HEK293T (cell line): Measurements from ENCODE around the gene MAPK8IP3.

Source experiments
- CTCF ChIA-PET: fragments of 350-600 bp; formaldehyde crosslinking; extraction: SDS; loops from one replicate; lab custom pipeline; 2021; ENCODE audit warnings: antibody characterized with exemption, inconsistent platforms; lab: Yijun Ruan, JAX
- POLR2A ChIA-PET: fragments of 350-600 bp; formaldehyde crosslinking; extraction: SDS; loops from one replicate; lab custom pipeline; 2020; ENCODE audit warnings: antibody characterized with exemption, inconsistent platforms; lab: Yijun Ruan, JAX
- DNase-seq: peaks from one replicate; pipeline ENCODE4 v3.0.0; 2012; ENCODE audit warnings: mixed read lengths; ENCODE audit errors: extremely low spot score
- ARNT ChIP-seq: fragments of 450-650 bp; IDR thresholded peaks from 2 replicates; pipeline ENCODE4 v1.6.1; 2017; ENCODE audit warnings: mild to moderate bottlenecking
- BHLHE40 ChIP-seq: fragments of 450-650 bp; IDR thresholded peaks from 2 replicates; pipeline ENCODE4 v1.6.1; 2016; ENCODE audit warnings: mild to moderate bottlenecking, moderate library complexity, borderline replicate concordance
- CTBP1 ChIP-seq: fragments of 450-650 bp; IDR thresholded peaks from 2 replicates; pipeline ENCODE4 v1.6.1; 2016; ENCODE audit warnings: borderline replicate concordance
- ELF4 ChIP-seq: fragments of 450-650 bp; IDR thresholded peaks from 2 replicates; pipeline ENCODE4 v1.6.1; 2017; ENCODE audit warnings: antibody characterized with exemption
- FOXA1 ChIP-seq: fragments of 450-650 bp; IDR thresholded peaks from 2 replicates; pipeline ENCODE4 v1.6.1; 2016; ENCODE audit warnings: mild to moderate bottlenecking
- FOXK2 ChIP-seq: fragments of 450-650 bp; IDR thresholded peaks from 2 replicates; pipeline ENCODE4 v1.6.1; 2016; ENCODE audit warnings: mild to moderate bottlenecking
- FOXM1 ChIP-seq: fragments of 450-650 bp; IDR thresholded peaks from 2 replicates; pipeline ENCODE4 v1.6.1; 2017; ENCODE audit warnings: mild to moderate bottlenecking, borderline replicate concordance
- HDGF ChIP-seq: fragments of 450-650 bp; IDR thresholded peaks from 2 replicates; pipeline ENCODE4 v1.6.1; 2017; ENCODE audit warnings: antibody characterized with exemption, borderline replicate concordance
- L3MBTL2 ChIP-seq: fragments of 450-650 bp; conservative IDR thresholded peaks from 2 replicates; pipeline ENCODE4 v1.6.1; 2016; ENCODE audit warnings: mild to moderate bottlenecking
- LEF1 ChIP-seq: fragments of 450-650 bp; IDR thresholded peaks from 2 replicates; pipeline ENCODE4 v1.6.1; 2017; ENCODE audit warnings: mild to moderate bottlenecking, borderline replicate concordance
- NFRKB ChIP-seq: fragments of 450-650 bp; IDR thresholded peaks from 2 replicates; pipeline ENCODE4 v1.6.1; 2016; ENCODE audit warnings: mild to moderate bottlenecking, moderate library complexity
- SP1 ChIP-seq: fragments of 450-650 bp; IDR thresholded peaks from 2 replicates; pipeline ENCODE4 v1.6.1; 2017
- SUZ12 ChIP-seq: fragments of 450-650 bp; IDR thresholded peaks from 2 replicates; pipeline ENCODE4 v1.6.1; 2016; ENCODE audit warnings: mild to moderate bottlenecking
- TARDBP ChIP-seq: fragments of 450-650 bp; IDR thresholded peaks from 2 replicates; pipeline ENCODE4 v1.6.1; 2016
- ZNF384 ChIP-seq: fragments of 450-650 bp; IDR thresholded peaks from 2 replicates; pipeline ENCODE4 v1.6.1; 2016
- TF ChIP-seq, protein P1 (sequence below): fragments of 450-650 bp; IDR thresholded peaks from 2 replicates; pipeline ENCODE4 v1.6.1; 2016

MAPK8IP3 gene

DNA sequence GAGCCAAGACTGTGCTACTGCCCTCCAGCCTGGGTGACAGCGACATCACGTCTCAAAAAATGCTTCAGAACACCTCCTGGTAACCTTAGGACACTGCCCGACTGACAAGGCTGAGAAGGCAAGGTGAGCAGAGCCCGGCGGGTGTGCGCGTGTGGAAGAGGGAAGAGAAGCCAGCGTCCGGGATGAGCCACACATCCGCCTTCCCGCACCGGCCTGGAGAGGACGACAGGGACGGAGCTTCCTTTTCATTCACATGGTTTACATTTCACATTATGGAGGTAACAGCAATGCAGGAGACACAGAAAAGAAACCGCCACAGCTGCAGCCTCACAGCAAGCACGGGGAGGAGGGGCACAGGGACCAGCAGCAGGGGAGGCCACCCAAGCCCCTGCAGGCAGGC is 104.1 kb downstream of the MAPK8IP3 start:
- no peak for DNase-seq
- ChIA-PET POLR2A (interaction anchor here (0.9 to 1.4 kb wide), 2 partner anchors 17 to 27 kb away, joined by 3 read pairs; partner anchors contain the start of genes FAHD1, NUBP2 and SPSB3), CTCF (no interaction called here)
- TF ChIP-seq NFRKB: no peak
- no peak for TF ChIP-seq LEF1
- TF ChIP-seq, protein P1, sequence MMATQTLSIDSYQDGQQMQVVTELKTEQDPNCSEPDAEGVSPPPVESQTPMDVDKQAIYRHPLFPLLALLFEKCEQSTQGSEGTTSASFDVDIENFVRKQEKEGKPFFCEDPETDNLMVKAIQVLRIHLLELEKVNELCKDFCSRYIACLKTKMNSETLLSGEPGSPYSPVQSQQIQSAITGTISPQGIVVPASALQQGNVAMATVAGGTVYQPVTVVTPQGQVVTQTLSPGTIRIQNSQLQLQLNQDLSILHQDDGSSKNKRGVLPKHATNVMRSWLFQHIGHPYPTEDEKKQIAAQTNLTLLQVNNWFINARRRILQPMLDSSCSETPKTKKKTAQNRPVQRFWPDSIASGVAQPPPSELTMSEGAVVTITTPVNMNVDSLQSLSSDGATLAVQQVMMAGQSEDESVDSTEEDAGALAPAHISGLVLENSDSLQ: no peak
- no peak for TF ChIP-seq BHLHE40
- no peak for TF ChIP-seq FOXM1
- TF ChIP-seq FOXK2: no peak
- TF ChIP-seq HDGF: no peak
- no peak for TF ChIP-seq CTBP1
- no peak for TF ChIP-seq SUZ12
- no peak for TF ChIP-seq TARDBP
- TF ChIP-seq ARNT: no peak
- TF ChIP-seq FOXA1: no peak
- TF ChIP-seq SP1: no peak
- no peak for TF ChIP-seq ZNF384
- no peak for TF ChIP-seq ELF4
- no peak for TF ChIP-seq L3MBTL2

- TF ChIP-seq CTBP1 (no peak), SUZ12 (no peak), ELF4 (no peak), HDGF (no peak), ARNT (no peak), FOXM1 (no peak), FOXA1 (no peak), FOXK2 (no peak), BHLHE40 (no peak), ZNF384 (no peak), SP1 (no peak), TARDBP (no peak)
- ChIA-PET POLR2A (interaction anchor here (0.9 to 1.4 kb wide), 2 partner anchors 17 to 28 kb away, joined by 3 read pairs; partner anchors contain the start of genes FAHD1, NUBP2 and SPSB3), CTCF (no interaction called here)
These were observed 104.5 kb downstream of the MAPK8IP3 start for GRCh38 chr16:1810536-1810935.

GRCh38 chr16:1812732-1813163 is 106.8 kb downstream of the MAPK8IP3 start:
- peak; percentile 68 for DNase-seq
- no peak for TF ChIP-seq FOXM1
- TF ChIP-seq L3MBTL2: peak; percentile 37
- no peak for TF ChIP-seq SP1
- TF ChIP-seq ARNT: no peak
- TF ChIP-seq, protein P1: no peak
- no peak for TF ChIP-seq FOXK2
- TF ChIP-seq TARDBP: 0 out of 2 replicates have a peak, but pooled peaks have one; percentile 40
- no peak for TF ChIP-seq HDGF

More at GRCh38 chr16:1810536-1810935, 104.5 kb downstream of the MAPK8IP3 start:
- DNase-seq: no peak

GRCh38 chr16:1815461-1815860 is 109.5 kb downstream of the MAPK8IP3 start:
- no peak for DNase-seq
- TF ChIP-seq ELF4 (no peak), SP1 (no peak), ZNF384 (no peak), SUZ12 (no peak), NFRKB (no peak), ARNT (no peak), CTBP1 (no peak), TARDBP (no peak), HDGF (no peak), BHLHE40 (no peak), FOXK2 (no peak), FOXM1 (no peak), LEF1 (no peak)
- TF ChIP-seq, protein P1: no peak
- CTCF ChIA-PET: no interaction called here
- POLR2A ChIA-PET: no interaction called here

More at GRCh38 chr16:1812732-1813163, 106.8 kb downstream of the MAPK8IP3 start:
- POLR2A ChIA-PET: interaction anchor here (0.9 to 1.5 kb wide), 4 partner anchors 8 to 152 kb away, joined by 3 to 4 read pairs (median 4); partner anchors contain the start of genes FAHD1, HAGH and RPS2
- CTCF ChIA-PET: no interaction called here

- ChIA-PET POLR2A (interaction anchor here (0.7 kb wide), 1 partner anchor 113 kb away, joined by 3 read pairs; no protein-coding TSS in a partner anchor), CTCF (no interaction called here)
These were observed 110.6 kb downstream of the MAPK8IP3 start for GRCh38 chr16:1816396-1817275.

More at GRCh38 chr16:1816396-1817275, 110.6 kb downstream of the MAPK8IP3 start:
- TF ChIP-seq SUZ12: no peak
- TF ChIP-seq FOXA1: no peak
- no peak for TF ChIP-seq ELF4
- TF ChIP-seq L3MBTL2: no peak
- no peak for TF ChIP-seq LEF1
- TF ChIP-seq HDGF: no peak
- TF ChIP-seq, protein P1: no peak
- TF ChIP-seq CTBP1: no peak
- TF ChIP-seq ARNT: no peak
- TF ChIP-seq NFRKB: no peak
- TF ChIP-seq FOXM1: no peak
- no peak for TF ChIP-seq BHLHE40
- TF ChIP-seq FOXK2: no peak
- DNase-seq: no peak
